ENCODE measurements around the gene CEP76.
A peak's percentile ranks its signal among the peaks of the same experiment; 100 is the strongest.
"Not testable (repeated sequence)": the region's sequence is repeated elsewhere in the genome, so short reads cannot be mapped to it uniquely, and the experiment has no call there.

The CEP76 gene

GRCh38 chr18:12647773-12648172 lies 54.8 kb downstream of the CEP76 start:
- no peak overlapping the region for H3K27ac ChIP-seq
- DNase-seq (ENCODE audit: low read depth, low spot score): no peak

GRCh38 chr18:12645751-12646203 lies 56.7 kb downstream of the CEP76 start:
- peak overlapping the region; percentile 48 for H3K27ac ChIP-seq
- DNase-seq (ENCODE audit: low read depth, low spot score): no peak

GRCh38 chr18:12645254-12645653 lies 57.3 kb downstream of the CEP76 start:
- H3K27ac ChIP-seq: peak overlapping the region; percentile 48
- DNase-seq (ENCODE audit: low read depth, low spot score): no peak

GRCh38 chr18:12643756-12644155 lies 58.8 kb downstream of the CEP76 start:
- H3K27ac ChIP-seq: peak overlapping the region; percentile 16
- not testable (repeated sequence) for DNase-seq (ENCODE audit: low read depth, low spot score)

- DNase-seq (ENCODE audit: low read depth, low spot score): no peak
- peak overlapping the region; percentile 88 for H3K27ac ChIP-seq
Measured at GRCh38 chr18:12640881-12641200, 61.7 kb downstream of the CEP76 start.

GRCh38 chr18:12639990-12640880 lies 62.3 kb downstream of the CEP76 start:
- H3K27ac ChIP-seq: peak overlapping the region; percentile 88

GRCh38 chr18:12638644-12639124 lies 63.8 kb downstream of the CEP76 start:
- no peak for DNase-seq (ENCODE audit: low read depth, low spot score)
- peak overlapping the region; percentile 88 for H3K27ac ChIP-seq

More at GRCh38 chr18:12639990-12640880, 62.3 kb downstream of the CEP76 start:
- peak; percentile 48 for DNase-seq (ENCODE audit: low read depth, low spot score)

GRCh38 chr18:12637901-12638643 lies 64.5 kb downstream of the CEP76 start:
- no peak for DNase-seq (ENCODE audit: low read depth, low spot score)
- H3K27ac ChIP-seq: peak overlapping the region; percentile 88

GRCh38 chr18:12637393-12637792 lies 65.1 kb downstream of the CEP76 start:
- peak overlapping the region; percentile 88 for H3K27ac ChIP-seq
- DNase-seq (ENCODE audit: low read depth, low spot score): no peak

- no peak for DNase-seq (ENCODE audit: low read depth, low spot score)
- no peak overlapping the region for H3K27ac ChIP-seq
Measured at GRCh38 chr18:12631831-12632477, 70.6 kb downstream of the CEP76 start.

GRCh38 chr18:12630136-12630535 lies 72.4 kb downstream of the CEP76 start:
- peak overlapping the region; percentile 91 for H3K27ac ChIP-seq
- DNase-seq (ENCODE audit: low read depth, low spot score): no peak

- peak; percentile 26 for DNase-seq (ENCODE audit: low read depth, low spot score)
- H3K27ac ChIP-seq: peak overlapping the region; percentile 91
Measured at GRCh38 chr18:12628706-12629702, 73.5 kb downstream of the CEP76 start.

- H3K27ac ChIP-seq; DNase-seq (ENCODE audit: low read depth, low spot score): not testable (repeated sequence)
Measured at GRCh38 chr18:12627199-12627598, 75.3 kb downstream of the CEP76 start.

- no peak overlapping the region for H3K27ac ChIP-seq
- no peak for DNase-seq (ENCODE audit: low read depth, low spot score)
Measured at GRCh38 chr18:12625241-12625640, 77.3 kb downstream of the CEP76 start.

All from epithelial cell of prostate (primary cell).